H1 (cell line): ENCODE data around the gene BIRC2. TPM values are rescaled to one million over a fixed set of nuclear protein-coding genes. Genes with fewer than 3 reads are reported as not detected.

Experiments used
- CHD1 ChIP-seq: IDR thresholded peaks from 2 replicates; pipeline ENCODE4 v1.6.1; 2012; ENCODE audit warnings: low read depth, low read length, improper control_type of control experiment
- EP300 ChIP-seq, 2 experiments: IDR thresholded peaks; 1 replicate in 1 of 2; 2 replicates in 1 of 2; pipeline ENCODE4 v1.6.1; 2011 to 2012; ENCODE audit warnings: low read depth in 2 of 2, low read length in 2 of 2, mild to moderate bottlenecking in 2 of 2, borderline replicate concordance in 1 of 2, inconsistent platforms in 1 of 2, moderate library complexity in 1 of 2
- GTF2F1 ChIP-seq: IDR thresholded peaks from 2 replicates; pipeline ENCODE4 v1.6.1; 2012; ENCODE audit warnings: low read depth, low read length, improper control_type of control experiment, borderline replicate concordance
- HDAC6 ChIP-seq: IDR thresholded peaks from one replicate; pipeline ENCODE4 v1.7.1; 2012; ENCODE audit warnings: low read depth, mild to moderate bottlenecking, inconsistent platforms, low read length, moderate library complexity
- RAD21 ChIP-seq, 2 experiments: IDR thresholded peaks in 1 of 2; conservative IDR thresholded peaks in 1 of 2; 2 replicates each; pipeline ENCODE4 v1.6.1; 2011; ENCODE audit warnings: low read depth in 2 of 2, low read length in 2 of 2, improper control_type of control experiment in 1 of 2, inconsistent platforms in 1 of 2, mild to moderate bottlenecking in 1 of 2, moderate library complexity in 1 of 2
- SP2 ChIP-seq: IDR thresholded peaks from 2 replicates; pipeline ENCODE4 v1.6.1; 2012; ENCODE audit warnings: mild to moderate bottlenecking, low read length, inconsistent platforms
- SP4 ChIP-seq: IDR thresholded peaks from 2 replicates; pipeline ENCODE4 v1.6.1; 2012; ENCODE audit warnings: low read length, inconsistent platforms
- SRF ChIP-seq: IDR thresholded peaks from 2 replicates; pipeline ENCODE4 v1.6.1; 2011; ENCODE audit warnings: mild to moderate bottlenecking, low read depth, low read length, moderate library complexity
- polyA plus RNA-seq, 7 experiments: library from polyadenylated mRNA; depleted of rRNA in 3 of 7; stranded (reverse) in 5 of 7; unstranded in 2 of 7; fragments of >200 nt in 5 of 7; fragments of 200-250 nt in 2 of 7; gene quantifications; 1 replicate in 5 of 7; 2 replicates in 1 of 7; 4 replicates in 1 of 7; pipeline versions ENCODE4 v1.2.1 to v1.2.3, GENCODE V29; 2011 to 2013; ENCODE audit warnings: missing spikeins in 2 of 7, mixed read lengths in 2 of 7
- total RNA-seq: library from RNA; stranded (reverse); fragmentation: NEBNext Ultra II Directional; extraction: Animal tissue kit (Norgen Biotek cat#: 25700); gene quantifications from 2 replicates; pipeline ENCODE4 v1.2.1, GENCODE V29; 2021

Gene BIRC2
- total and polyA plus RNA-seq, 2 of the 8 experiments (the other 6 are each of a cell fraction or from before 2014, with no cell fraction given) = 18.4 to 24.7 TPM

DNA sequence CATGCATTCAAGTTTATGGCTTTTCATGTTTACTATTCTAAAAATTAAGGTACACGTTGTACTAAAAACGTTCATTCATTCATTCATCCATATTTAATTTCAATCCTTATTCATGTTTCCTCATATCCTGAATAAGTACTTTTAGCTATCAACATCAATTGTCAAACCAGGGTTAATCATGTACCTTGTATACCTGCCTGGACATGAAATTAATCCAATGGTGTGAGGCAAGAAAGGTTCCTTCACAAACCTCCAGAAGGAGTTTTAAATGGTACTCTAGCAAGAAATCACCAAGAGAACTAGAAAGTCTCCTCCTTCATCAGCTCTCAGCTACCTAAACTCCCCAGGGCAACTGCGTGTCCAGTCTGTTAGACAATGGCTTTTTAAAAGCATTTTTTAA is 72.2 kb downstream of the BIRC2 start (continued):
- TF ChIP-seq SP4 (no peak), HDAC6 (no peak), SRF (no peak), GTF2F1 (no peak), RAD21 (IDR thresholded peaks at IDR 0.05 in 1 of 2, conservative IDR thresholded peaks at IDR 0.05 in 1 of 2; ENCODE audit: low read depth in 2 of 2, low read length in 2 of 2) (no peak), EP300 (IDR thresholded peaks at IDR 0.05; ENCODE audit: borderline replicate concordance in 1 of 2, low read depth in 2 of 2, low read length in 2 of 2) (no peak), SP2 (no peak), CHD1 (no peak)
